ENCODE results near the gene PPARG.

DNA sequence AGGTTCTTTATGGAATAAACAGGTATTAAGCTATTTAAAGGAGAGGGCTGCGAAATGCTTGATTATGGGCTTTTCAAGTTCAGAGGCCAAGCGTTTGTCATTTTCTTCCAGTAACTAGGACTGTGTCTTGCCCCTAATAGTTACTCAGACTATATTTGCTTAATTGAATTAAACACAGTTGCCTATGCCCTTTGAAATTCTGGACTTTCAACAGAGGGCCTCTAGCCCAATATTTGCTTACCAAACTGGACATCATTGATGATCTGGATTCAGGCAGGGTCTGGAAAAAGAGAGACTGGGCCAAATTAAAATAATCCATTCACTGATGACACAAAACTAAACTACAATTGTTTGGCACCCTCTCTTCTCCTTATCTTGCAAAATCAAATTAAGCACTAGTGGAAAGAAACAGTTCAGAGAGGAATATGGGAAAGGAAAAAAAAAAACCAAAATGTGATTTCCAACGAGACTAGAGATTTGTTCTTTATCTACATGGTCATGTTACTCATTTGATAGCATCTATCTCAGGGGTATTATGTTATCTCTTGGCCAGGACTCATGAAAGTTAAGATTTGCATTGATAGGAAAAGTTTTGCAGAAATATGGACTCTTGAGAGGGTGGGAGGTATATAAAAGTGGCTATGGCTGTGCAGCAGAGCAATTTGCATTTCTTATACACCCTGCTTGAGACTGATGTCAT, 120.3 kb downstream of the PPARG start:
- TF ChIP-seq, protein P1, sequence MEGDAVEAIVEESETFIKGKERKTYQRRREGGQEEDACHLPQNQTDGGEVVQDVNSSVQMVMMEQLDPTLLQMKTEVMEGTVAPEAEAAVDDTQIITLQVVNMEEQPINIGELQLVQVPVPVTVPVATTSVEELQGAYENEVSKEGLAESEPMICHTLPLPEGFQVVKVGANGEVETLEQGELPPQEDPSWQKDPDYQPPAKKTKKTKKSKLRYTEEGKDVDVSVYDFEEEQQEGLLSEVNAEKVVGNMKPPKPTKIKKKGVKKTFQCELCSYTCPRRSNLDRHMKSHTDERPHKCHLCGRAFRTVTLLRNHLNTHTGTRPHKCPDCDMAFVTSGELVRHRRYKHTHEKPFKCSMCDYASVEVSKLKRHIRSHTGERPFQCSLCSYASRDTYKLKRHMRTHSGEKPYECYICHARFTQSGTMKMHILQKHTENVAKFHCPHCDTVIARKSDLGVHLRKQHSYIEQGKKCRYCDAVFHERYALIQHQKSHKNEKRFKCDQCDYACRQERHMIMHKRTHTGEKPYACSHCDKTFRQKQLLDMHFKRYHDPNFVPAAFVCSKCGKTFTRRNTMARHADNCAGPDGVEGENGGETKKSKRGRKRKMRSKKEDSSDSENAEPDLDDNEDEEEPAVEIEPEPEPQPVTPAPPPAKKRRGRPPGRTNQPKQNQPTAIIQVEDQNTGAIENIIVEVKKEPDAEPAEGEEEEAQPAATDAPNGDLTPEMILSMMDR (IDR thresholded peaks at IDR 0.05 in 8 of 11, conservative IDR thresholded peaks at IDR 0.05 in 3 of 11), result no peak
- TF ChIP-seq POLR2A (IDR thresholded peaks at IDR 0.05) (no peak), POLR2AphosphoS5 (IDR thresholded peaks at IDR 0.05) (no peak)

Data from spleen (tissue), 7 donors.